ENCODE data around the gene SCYL1.

SCYL1 gene

GRCh38 chr11:65524741-65525545 is at the start of gene SCYL1:
Gene SCYL1, plus strand, starts transcription at chr11:65525083. Its CDS starts 71 bp downstream, at chr11:65525154.
- no peak for DNase-seq

GRCh38 chr11:65476632-65477148 is 48.2 kb upstream of the SCYL1 start:
- no peak for DNase-seq

GRCh38 chr11:65477149-65477965 is 47.5 kb upstream of the SCYL1 start:
- peak; percentile 97 for DNase-seq

- peak; percentile 60 for DNase-seq
Observed at GRCh38 chr11:65478388-65479183, 46.3 kb upstream of the SCYL1 start.

- DNase-seq: peak; percentile 78
Observed at GRCh38 chr11:65479184-65480145, 45.4 kb upstream of the SCYL1 start.

- no peak for DNase-seq
Observed at GRCh38 chr11:65482306-65482850, 42.5 kb upstream of the SCYL1 start.

GRCh38 chr11:65485920-65486219 is 39.0 kb upstream of the SCYL1 start:
- DNase-seq: no peak

GRCh38 chr11:65486570-65487466 is 38.1 kb upstream of the SCYL1 start:
- DNase-seq: no peak

GRCh38 chr11:65487467-65488272 is 37.2 kb upstream of the SCYL1 start:
- DNase-seq: peak; percentile 100

GRCh38 chr11:65488273-65489034 is 36.4 kb upstream of the SCYL1 start:
- DNase-seq: peak; percentile 33

GRCh38 chr11:65489035-65489705 is 35.7 kb upstream of the SCYL1 start:
- peak; percentile 98 for DNase-seq

GRCh38 chr11:65489706-65490320 is 35.1 kb upstream of the SCYL1 start:
- no peak for DNase-seq

- peak; percentile 1 for DNase-seq
Observed at GRCh38 chr11:65491163-65491465, 33.8 kb upstream of the SCYL1 start.

- DNase-seq: peak; percentile 93
Observed at GRCh38 chr11:65491614-65492386, 33.1 kb upstream of the SCYL1 start.

- no peak for DNase-seq
Observed at GRCh38 chr11:65492387-65492636, 32.6 kb upstream of the SCYL1 start.

- DNase-seq: peak; percentile 86
Observed at GRCh38 chr11:65492637-65493366, 32.1 kb upstream of the SCYL1 start.

Data from NCI-H226 (cell line).